NCI-H226 (cell line): Measurements from ENCODE around the gene FXYD7.
"Not testable (repeated sequence)": the region's sequence is repeated elsewhere in the genome, so short reads cannot be mapped to it uniquely, and the experiment has no call there.

ENCODE experiments used
- DNase-seq: peaks from one replicate; pipeline ENCODE4 v3.0.0-alpha.2; 2015

The FXYD7 gene

GRCh38 chr19:35146746-35147459, 3.8 kb downstream of the FXYD7 start:
- DNase-seq: no peak

DNA sequence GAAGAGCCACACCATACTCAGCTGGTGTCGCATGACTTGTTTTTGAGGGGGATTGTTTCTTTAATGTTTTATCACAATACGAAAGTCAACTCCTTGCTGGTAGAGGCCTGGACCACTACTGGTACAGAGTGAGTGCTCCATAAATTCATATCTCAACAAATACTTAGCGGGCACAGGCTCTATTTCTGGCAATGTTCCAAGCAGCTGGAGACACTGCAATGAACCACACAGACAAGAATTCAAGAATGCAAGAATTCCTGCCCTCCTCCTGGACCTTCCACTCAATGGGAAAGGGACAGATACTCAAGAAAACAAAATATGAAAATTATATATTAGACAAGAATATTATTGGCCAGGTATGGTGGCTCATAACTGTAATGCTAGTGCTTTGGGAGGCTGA, 6.4 kb downstream of the FXYD7 start:
- no peak for DNase-seq

DNA sequence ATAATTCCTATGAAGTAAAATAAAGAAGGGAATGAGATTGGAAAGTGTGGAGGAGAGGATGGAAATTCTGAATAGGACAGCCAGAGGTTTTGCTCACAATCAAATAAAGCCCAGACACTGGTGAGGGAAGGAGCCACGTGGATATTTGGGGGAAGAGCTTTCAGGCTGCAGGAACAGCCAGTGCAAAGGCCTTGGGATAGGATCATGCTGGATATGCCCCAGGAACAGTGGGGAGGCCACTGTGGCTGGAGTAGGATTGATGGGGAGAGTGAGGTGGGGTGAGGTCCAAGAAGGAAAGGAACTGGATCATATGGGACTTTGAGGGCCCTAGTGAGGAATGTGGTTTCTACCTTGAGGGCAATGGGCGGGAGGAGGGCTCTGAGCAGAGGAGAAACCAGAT, 7.4 kb downstream of the FXYD7 start:
- DNase-seq: no peak

DNA sequence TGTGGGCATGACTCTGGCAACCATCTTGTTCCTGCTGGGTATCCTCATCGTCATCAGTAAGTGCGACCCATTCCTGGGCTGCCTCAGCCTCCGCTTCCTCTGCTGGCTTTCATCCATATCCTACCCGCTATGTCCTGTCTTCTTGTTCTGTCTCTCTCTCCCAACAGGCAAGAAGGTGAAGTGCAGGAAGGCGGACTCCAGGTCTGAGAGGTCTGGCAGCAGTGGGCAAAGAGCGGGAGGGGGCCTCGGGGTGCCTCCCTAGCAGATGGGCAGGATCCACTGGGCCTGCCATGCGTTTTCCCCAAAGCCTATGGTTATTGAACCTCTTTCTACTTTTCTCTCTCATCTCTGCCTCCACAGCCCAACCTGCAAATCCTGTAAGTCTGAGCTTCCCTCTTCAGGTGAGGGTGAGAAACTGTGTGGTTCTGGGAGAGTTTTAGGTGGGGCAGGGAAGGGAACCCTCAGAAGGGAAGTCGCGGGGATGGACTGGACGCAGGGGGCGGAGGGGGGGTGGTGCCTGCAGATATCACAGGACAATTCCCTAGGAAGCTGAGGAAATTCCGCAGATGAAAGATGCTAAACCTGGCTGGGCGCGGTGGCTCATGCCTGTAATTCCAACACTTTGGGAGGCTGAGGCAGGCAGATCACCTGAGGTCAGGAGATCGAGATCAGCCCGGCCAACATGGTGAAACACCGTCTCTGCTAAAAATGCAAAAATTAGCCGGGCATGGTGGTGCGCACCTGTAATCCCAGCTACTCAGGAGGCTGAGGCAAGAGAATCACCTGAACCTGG, 8.4 kb downstream of the FXYD7 start:
- no peak for DNase-seq

- not testable (repeated sequence) for DNase-seq
Measured at GRCh38 chr19:35153129-35153522, 10.1 kb downstream of the FXYD7 start.

- DNase-seq: no peak
Measured at GRCh38 chr19:35153701-35154524, 10.9 kb downstream of the FXYD7 start.

DNA sequence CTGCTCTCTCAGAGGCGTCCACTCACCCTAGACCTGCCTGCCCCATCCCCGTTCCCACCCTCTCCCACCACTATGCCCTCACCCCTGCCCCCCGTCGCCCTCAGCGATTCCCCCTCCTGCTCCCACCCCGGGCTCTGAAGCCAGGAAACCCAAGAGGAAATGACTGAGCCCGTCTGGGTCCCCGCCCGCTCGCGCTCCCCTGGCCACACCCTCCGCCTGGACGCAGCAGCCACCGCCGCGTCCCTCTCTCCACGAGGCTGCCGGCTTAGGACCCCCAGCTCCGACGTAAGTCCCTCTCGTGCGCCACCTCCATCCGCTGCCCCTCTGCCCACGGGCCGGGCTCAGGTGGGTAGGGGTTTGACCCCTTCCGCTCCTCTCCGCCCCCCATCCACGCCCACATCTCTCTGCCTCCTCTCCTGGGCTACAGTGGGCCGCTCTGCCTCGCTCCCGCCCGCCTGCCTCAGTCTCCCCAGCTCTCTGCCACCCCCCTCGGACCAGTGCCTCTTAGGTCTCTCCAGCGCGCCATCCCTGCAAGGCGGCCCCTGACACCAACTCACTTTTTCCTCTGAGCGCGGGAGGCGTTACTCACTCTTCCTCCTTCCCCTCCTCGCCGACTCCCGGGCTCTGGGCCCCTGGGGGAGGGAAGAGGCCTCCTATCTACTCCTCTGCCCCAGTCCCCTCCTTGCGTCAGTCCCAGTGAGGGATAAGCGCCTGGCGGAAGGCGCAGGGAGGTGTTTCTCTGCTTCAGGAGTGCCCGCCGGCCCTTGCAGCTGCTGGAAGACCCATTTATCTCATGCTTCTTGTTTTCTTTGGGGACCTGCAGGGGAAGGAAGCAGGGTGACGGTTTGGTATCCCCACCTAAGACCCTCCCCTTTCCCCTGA, 11.7 kb downstream of the FXYD7 start, which contains the start of gene FXYD5:
Gene FXYD5 (plus strand): TSS at position 211 of the 882 bp plus-strand sequence. CDS start 816 bp downstream, outside the sequence.
- DNase-seq: peak; percentile 91

DNA sequence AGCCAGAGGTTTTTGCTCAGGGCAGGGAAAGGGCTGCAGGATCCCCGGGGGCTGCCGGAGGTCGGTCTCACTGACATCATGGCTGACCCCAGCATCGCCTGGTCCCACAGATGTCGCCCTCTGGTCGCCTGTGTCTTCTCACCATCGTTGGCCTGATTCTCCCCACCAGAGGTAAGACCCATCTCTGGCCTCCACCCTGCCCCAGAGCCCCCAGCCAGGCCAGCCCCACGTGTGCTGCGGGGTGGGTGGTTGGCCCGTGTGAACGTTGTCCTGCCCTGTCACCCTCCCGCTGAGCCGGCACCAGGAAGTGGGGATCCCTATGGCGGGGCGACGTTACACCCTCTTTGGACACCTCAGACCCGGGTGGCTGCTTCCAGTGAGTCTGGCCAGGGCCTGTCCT, 12.4 kb downstream of the FXYD7 start:
- DNase-seq: no peak

GRCh38 chr19:35155981-35156672, 13.1 kb downstream of the FXYD7 start:
- DNase-seq: no peak

GRCh38 chr19:35156673-35157014, 13.6 kb downstream of the FXYD7 start:
- DNase-seq: no peak

- no peak for DNase-seq
Measured at GRCh38 chr19:35157431-35157830, 14.4 kb downstream of the FXYD7 start.

DNA sequence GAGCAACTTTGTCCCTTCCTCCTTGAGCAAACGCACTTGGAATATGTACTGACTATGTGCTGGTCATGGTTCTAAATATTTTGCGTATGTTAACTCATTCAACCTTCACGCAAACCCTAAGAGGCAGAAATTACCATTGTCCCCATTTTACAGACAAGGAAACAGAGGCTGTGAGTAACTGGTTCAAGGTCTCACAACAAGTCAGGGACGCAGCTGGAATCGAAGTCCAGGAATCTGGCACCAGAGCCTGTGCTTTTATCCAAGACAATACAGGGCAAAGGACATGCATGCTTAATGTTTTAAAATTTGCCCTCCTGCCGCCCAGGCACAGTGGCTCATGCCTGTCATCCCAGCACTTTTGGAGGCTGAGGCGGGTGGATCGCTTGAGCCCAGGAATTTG, 16.6 kb downstream of the FXYD7 start:
- DNase-seq: no peak

DNA sequence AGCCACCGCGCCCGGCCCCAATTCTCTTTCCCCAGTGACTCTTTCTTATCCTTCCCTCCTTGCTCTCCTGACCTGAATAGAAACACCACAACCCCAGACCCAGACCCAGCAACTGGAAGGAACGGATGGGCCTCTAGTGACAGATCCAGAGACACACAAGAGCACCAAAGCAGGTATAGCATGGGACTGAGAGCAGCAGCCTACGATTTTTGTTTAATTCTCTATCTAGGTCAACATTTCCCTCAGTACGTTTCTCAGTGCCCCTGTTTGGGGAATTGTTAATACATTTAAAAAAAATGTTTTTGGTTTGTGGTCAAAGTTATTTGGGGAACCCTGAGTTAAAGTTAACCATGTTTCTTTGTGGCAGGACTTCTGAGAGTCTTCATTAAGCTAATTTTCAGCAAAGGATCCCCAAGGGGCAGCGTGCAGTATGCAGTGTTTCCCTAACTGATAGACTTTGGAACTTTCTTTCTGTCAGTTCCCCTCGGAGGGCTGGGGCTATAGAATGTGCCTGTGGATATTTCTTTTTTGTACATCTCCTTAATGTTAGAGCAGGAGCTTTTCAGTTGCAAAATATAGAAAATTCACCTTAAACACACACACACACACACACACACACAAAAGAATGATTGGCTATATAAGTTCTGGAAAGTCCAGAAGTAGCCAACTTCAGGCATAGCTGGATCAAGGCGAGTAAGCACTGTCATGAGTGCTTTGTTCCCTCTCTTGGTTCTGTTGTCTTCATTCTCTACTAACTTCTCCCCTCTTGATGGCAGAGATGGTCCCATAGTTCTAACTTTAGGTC, 17.8 kb downstream of the FXYD7 start:
- DNase-seq: no peak

DNA sequence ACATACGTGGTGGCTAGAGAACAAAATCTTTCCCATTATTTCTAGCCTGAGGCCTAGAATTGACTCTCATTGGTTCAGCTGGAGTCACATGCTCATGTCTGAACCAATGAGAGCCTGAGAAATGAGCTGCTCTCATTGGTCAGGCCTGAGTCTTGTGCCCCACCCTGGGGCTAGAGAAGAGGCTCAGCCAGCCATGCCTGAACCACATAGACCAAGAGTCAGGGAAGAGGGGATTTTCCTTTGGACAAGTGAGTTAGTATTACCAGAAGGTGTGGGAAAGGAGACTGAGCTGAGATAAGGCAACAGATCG, 18.3 kb downstream of the FXYD7 start:
- no peak for DNase-seq

- DNase-seq: peak; percentile 98
Measured at GRCh38 chr19:35162471-35163326, 19.6 kb downstream of the FXYD7 start.

- DNase-seq: peak; percentile 80
Measured at GRCh38 chr19:35164418-35164817, 21.4 kb downstream of the FXYD7 start.

GRCh38 chr19:35165200-35166058, 22.4 kb downstream of the FXYD7 start:
- DNase-seq: no peak

- DNase-seq: no peak
Measured at GRCh38 chr19:35166100-35167063, 23.3 kb downstream of the FXYD7 start.
